CD4-positive, alpha-beta T cell treated with Interleukin-15 for 4 hours (primary cell): ENCODE data around the gene TNFRSF12A.
A peak's percentile ranks its signal among the peaks of the same experiment; 100 is the strongest.

Source experiments
- DNase-seq: peaks from one replicate; pipeline ENCODE4 v3.0.0-alpha.2; 2020; ENCODE audit warnings: low spot score

The TNFRSF12A gene

DNA sequence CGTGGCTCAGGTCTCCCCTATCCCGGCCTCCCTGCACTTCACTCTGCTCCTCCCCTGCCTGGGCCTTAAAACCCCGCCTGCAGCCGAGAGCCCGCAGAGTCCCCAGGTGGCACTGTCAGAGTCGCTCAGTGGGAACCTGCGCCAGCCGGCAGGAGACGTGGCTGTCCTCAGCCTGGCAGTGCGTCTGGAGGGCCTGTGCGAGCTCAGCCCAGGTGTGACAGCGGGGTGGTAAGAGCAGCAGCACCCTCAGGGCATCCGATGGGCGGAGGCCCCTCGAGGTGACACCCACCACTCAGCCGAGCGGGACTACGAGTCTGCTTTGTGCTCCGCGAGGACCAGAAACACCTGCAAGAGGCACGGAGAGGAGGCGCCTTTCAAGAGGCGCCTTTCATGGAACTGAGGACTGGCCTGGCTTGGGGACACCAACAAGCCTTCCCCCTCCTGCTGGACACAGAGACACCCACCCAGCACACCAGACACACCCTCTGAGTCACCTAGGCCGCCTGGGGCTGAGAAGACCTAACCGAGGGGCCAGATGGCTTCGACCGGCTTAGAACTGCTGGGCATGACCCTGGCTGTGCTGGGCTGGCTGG lies 7.2 kb upstream of the TNFRSF12A start, which contains the start of gene CLDN9:
TSS of gene CLDN9 (plus strand) at position 96 of the 593 bp plus-strand sequence. CDS start at position 536, 440 bp downstream.
- DNase-seq, result no peak

DNA sequence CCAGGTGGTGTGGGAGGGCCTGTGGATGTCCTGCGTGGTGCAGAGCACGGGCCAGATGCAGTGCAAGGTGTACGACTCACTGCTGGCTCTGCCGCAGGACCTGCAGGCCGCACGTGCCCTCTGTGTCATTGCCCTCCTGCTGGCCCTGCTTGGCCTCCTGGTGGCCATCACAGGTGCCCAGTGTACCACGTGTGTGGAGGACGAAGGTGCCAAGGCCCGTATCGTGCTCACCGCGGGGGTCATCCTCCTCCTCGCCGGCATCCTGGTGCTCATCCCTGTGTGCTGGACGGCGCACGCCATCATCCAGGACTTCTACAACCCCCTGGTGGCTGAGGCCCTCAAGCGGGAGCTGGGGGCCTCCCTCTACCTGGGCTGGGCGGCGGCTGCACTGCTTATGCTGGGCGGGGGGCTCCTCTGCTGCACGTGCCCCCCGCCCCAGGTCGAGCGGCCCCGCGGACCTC lies 6.6 kb upstream of the TNFRSF12A start:
- DNase-seq, result no peak

DNA sequence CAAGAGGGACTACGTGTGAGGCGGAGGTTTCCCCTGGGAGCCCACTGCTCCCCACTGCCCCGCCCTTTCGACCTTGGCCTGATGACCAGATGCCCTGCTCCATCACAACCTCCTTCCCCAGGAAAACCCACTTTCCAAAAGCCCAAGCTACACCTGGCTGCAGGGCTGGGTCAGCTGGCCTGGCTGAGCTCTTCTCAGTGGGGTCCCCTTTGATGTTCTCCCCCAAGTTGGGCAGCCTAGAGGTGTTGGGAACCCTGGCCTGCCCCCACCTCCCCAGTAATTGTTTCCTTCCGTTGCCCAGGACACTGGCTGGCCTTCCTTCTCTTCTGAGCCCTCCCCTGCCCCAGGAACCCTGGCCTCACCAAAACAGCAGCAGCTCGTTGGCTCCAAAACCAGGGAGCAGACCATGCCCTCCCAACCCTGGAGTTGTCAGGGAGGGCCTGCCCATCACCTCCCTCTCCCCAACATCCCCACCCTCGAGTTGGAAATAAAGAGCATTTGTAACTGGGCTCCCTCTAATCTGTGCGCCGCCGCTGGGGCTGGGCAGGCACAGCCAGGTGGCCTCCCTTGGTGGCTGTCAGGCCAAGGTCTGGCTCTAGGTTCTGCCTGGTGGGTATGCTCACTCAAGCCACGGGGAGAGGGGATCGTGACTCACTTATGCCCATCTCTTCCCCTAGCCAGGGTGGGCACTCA lies 6.0 kb upstream of the TNFRSF12A start:
- DNase-seq, result no peak

DNA sequence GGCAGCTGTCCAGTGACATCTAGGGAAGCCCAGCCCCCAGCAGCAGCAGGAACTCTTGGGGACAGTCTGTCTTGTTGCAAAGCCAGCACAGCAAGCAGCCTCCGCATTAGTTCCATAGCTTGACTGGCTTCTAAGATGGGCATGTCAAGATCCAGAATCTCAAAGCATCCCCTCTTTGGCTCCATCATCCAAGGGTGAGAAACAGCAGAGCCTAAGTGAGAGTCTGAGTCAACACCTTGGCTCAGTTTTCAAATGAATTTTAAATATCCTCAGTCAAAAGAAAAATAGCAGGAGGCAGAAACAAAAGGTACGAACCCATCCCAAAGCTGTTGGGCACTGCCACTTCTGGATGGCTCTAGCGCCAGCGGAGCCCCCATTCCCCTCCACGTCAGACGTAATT lies 5.2 kb upstream of the TNFRSF12A start:
- no peak for DNase-seq

DNA sequence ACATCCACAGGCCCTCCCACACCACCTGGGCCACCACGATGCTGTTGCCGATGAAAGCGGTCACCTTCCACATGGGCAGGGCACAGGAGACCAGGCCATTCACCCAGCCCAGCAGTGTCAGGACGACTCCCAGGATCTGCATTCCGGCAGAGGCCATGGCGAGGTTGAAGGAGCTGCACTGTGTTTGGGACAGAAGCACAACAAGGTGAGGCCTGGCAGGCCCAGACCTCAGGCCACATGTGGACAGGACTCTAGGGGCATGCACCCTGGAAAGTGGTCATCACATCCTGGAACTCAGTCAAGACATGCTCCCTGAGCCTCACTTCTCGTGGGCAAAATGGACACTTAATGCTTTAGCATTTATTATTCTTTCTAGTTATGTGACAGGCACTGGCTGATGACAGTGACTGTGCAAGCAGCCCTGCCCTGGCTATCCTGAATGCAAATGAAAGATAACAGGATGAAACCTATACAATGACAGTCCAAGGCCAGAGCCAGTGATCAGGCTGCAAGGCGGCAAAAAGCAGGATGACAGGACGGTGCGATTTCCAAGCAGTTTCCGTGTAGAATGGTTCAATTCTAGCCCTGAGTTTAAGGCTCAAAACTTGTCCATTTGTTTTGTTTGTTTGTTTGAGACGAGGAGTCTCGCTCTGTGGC lies 4.2 kb upstream of the TNFRSF12A start:
- DNase-seq, result no peak

DNA sequence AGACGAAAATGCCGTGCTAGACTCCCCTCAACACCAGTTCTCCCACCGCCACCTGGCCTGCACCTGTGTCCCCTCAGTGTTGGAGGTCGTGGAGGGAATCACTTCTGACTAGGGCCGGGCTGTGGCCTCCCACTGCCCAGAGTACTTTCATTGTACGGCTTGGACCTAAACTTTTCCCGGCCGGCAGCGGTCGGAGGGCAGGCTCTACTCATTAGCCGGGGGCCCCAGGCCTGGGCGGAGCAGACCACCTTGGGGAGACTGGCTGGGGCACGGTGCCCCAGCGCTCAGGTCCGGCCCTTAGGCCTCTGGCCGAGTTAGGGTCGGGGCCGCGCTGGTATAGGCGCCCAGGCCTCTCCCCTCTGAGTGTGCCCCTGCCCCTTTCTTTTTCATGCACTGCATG lies 2.8 kb upstream of the TNFRSF12A start:
- no peak for DNase-seq

DNA sequence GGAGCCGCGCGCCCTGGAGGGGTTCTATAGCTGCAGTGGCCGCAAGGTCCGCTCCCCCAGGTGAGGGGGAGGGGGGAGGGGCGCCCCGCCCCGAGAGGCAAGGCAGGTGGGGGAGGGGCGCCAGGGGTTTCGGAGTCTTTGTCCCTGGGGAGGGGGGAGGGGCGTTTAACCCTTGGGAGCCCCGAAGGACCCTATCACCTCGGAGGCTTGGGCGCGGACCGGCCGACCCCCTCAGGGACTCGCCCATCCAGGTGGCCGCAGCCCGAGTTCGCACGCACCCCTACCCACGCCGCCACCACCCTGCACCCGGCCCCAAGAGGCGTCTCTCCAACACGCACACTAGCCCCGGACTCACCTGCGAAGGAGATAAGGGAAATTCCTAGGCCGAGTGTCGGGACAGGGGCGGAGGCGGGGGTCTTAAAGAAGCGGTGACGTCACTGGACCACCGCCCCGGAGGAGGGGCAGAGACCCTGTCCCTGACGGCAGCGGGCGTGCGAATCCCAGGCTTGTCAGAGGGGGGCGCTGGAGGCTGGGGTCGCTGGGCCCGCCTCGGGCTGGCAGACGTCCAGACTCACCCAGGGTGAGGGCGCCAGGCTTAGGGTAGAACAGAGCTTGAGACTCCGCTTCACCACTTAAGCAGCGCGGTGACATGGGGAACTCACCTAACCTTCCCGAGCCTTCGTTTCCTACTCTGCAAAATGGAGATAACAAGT lies 2.2 kb upstream of the TNFRSF12A start, which contains the start of gene CLDN6:
TSS of gene CLDN6 (minus strand) at position 390 of the 713 bp plus-strand sequence. CDS start 2,162 bp downstream, outside the sequence.
- DNase-seq, result no peak

DNA sequence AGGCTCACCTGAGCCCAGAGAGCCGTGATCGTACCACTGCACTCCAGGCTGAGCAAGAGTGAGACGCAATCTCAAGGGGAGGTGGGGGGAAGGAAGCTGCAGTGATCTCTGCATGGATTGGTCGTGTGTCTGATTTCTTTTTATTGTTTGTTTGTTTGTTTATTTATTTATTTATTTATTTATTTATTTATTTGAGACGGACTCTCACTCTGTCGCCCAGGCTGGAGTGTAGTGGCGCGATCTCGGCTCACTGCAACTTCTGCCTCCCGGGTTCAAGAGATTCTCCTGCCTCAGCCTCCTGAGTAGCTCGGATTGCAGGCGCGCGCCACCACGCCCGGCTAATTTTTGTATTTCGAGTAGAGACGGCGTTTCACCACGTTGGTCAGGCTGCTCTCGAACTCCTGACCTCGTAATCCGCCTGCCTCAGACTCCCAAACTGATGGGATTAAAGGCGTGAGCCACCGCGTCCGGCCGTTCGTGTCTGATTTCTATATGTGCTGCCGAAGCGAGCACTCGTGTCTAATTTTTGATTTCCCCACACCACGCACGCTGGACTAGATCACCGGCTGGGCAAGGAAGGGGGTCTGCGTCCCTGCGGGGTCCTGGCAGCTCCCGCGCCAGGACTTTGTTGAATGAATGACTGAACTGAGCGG lies 448 bp upstream of the TNFRSF12A start:
- DNase-seq, result no peak

DNA sequence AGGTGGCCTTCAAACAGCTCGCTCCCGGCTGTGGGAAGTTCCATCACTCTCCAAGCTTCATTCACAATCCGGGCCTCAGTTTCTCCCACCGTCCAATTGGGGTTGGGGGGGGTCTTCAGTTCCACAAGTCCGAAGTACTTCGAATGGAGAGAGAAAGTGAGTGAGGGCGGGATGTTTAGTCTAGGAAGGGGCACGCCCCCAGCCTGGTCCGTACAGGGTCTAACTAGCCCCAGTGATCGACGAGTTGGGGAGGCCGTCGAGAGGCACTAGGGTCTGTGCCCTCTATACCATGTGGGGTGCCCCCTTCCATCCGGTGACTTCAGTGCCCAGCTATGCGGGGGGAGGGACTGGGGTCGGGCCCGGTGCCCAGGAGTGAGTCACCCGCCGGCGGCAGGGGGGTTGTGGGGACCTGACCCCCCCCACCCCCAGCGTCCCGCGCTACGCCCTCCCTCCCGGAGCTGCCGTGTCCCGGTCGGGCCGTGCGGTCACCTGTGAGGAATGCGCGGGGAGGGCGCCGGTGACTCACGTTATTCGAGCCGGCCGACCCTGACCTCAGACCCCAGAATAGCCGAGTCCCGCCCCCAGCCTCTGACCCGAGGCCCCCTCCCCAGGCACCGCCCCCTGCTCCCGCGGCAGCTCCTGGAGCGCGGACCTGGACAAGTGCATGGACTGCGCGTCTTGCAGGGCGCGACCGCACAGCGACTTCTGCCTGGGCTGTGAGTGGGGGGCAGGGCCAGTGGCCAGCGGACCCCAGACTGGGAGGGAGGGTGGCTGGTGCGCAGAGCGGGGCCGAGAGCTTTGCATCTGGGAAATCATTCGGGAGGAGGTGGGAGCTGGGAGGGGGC lies 658 bp downstream of the TNFRSF12A start:
- peak; percentile 78 for DNase-seq

DNA sequence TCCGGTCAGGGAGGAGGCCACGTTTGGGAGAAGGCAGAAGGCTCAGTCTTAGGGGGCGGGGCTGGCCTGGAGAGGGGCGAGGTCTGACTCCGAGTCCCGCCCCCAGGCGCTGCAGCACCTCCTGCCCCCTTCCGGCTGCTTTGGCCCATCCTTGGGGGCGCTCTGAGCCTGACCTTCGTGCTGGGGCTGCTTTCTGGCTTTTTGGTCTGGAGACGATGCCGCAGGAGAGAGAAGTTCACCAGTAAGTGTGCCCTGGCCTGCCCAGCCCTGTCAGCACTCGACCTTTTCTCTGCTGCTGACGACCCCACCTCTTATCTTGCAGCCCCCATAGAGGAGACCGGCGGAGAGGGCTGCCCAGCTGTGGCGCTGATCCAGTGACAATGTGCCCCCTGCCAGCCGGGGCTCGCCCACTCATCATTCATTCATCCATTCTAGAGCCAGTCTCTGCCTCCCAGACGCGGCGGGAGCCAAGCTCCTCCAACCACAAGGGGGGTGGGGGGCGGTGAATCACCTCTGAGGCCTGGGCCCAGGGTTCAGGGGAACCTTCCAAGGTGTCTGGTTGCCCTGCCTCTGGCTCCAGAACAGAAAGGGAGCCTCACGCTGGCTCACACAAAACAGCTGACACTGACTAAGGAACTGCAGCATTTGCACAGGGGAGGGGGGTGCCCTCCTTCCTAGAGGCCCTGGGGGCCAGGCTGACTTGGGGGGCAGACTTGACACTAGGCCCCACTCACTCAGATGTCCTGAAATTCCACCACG lies 1.5 kb downstream of the TNFRSF12A start:
- peak; percentile 84 for DNase-seq

DNA sequence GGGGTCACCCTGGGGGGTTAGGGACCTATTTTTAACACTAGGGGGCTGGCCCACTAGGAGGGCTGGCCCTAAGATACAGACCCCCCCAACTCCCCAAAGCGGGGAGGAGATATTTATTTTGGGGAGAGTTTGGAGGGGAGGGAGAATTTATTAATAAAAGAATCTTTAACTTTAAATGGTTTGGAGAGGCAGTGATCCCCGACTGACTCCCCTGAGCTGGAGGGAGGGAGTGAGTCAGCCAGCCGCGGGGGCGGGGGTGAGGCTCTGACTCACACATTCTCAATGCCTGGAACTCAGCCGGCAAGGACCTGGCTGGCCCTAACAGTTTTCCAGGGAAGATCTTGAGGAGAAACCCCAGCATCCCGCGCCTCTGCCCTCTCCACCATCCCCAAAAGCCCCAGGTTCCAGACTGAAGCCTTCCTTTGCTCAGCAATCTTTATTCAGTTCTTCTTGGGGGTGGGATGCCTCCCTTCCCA lies 2.1 kb downstream of the TNFRSF12A start:
- peak; percentile 86 for DNase-seq

DNA sequence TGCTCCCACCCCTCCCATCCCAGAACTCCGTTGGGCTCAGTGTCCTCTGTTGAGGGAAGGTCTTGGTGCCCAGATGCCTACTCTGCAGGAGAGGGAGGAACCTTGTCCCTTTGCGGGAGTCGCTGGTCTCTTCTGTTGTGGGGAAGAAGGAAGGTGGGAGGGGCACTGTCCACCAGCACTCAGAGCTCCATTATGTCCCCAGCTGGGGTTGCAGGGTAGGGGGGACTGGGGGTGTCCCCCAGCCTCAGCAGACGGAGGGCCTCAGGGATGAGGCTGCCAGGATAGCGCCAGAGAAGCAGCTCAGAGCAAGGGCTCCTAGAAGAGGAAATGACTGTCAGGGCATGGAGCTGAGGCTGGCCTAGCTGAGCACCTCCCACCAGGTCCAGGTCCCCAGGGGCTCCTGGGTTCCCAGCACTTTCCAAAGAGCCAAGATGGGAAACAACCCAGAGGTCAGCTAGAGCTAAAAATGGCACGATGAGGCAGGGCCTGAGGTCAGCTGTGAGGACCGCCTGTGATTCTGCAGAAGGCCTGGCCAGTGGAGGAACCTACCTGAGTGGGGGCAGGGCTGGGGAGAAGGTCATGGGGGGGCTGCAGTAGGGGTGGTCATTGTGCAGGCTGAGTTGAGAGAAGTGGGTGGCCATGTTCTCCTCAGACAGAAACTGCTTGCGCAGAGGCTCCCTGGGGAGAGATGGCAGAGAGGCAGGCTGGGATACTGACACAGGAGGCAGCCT lies 2.7 kb downstream of the TNFRSF12A start:
- DNase-seq, result no peak

DNA sequence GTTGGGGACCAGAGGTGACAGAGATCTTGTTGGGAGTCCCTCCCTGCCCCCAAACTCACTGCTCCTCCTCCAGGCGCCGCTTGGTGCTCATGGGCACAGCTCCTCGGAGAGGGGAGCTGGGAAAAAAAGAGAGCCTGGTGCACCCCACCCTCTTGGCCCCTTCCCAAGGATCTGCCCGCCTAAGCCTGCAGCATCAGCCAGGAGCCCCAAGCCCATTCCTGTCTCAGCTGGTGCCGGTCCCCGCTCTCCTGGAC lies 3.2 kb downstream of the TNFRSF12A start:
- no peak for DNase-seq

DNA sequence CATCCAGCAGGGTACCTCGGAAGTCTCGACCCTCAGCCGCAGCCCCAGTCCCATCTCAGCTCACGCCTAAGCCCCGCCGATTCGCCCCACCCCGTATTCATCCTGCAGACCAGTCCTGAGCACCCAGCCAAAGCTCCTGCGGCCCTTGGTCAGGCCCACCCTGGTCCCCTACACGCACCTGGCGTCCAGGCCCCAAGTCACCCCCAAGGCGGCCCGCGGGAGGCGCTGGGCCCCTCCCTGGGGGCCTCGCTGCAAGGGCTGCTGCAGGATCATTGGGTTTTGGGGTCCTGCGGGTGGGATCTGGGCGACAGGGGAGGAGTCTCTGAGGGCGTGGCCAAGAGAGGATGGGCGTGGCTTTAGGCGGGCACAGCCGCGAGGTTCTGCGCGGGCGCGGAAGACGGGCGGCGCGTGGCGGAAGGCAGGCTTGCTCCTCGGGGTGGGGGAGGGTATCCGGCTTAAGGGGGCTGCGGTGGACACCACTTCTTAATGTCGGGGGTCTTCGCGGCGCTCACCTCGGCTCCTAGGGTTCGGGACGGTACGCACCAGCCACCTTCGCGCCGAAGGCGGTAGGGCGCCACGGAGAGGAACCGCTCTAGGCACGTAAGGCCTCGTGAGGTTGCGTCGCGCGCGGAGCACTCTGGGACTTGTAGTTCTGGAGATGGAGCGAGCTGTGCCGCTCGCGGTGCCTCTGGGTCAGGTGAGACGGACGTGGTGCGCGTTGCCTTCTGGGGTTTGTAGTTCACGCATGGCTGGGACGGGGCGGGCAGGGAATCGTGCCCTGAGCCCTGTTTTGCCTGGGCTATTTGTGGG lies 3.7 kb downstream of the TNFRSF12A start, which contains the start of the genes HCFC1R1 and THOC6:
TSS of gene HCFC1R1 (minus strand) at position 274 of the 810 bp plus-strand sequence. CDS start at position 273, 1 bp downstream.
TSS of gene THOC6 (plus strand) at position 367 of the 810 bp plus-strand sequence. CDS start at position 659, 292 bp downstream.
- peak; percentile 95 for DNase-seq

DNA sequence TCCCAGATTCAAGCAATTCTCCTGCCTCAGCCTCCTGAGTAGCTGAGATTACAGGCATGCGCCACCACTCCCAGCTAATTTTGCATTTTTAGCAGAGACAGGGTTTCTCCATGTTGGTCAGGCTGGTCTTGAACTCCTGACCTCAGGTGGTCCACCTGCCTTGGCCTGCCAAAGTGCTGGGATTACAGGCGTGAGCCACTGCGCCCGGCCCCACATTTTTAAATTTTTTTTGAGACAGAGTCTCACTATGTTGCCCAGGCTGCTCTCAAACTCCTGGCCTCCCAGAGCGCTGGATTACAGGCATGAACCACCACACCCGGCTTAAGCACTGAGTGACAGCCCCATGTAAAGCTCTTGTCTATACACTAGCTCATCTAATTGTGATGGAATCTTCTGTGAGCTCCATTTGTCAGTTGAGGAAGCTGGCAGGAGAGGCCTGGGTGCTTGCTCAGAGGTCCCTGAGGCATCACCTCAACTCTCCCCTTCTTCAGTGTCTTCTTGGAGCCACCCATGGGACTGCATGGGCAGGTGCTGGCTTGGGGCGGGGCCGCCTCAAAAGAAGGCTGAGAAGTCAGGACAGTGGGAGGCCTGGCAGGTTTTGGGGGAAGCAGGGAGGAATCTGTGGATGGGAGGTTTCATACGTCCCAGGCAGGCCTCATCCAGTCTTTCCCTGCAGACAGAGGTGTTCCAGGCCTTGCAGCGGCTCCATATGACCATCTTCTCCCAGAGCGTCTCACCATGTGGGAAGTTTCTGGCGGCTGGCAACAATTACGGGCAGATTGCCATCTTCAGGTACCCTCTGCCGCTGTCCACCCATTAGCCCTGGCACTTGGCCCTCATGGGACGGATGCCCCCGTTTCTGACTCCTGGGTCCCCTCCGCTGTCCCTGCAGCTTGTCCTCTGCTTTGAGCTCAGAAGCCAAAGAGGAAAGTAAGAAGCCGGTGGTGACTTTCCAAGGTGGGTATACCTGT lies 5.1 kb downstream of the TNFRSF12A start:
- no peak for DNase-seq

DNA sequence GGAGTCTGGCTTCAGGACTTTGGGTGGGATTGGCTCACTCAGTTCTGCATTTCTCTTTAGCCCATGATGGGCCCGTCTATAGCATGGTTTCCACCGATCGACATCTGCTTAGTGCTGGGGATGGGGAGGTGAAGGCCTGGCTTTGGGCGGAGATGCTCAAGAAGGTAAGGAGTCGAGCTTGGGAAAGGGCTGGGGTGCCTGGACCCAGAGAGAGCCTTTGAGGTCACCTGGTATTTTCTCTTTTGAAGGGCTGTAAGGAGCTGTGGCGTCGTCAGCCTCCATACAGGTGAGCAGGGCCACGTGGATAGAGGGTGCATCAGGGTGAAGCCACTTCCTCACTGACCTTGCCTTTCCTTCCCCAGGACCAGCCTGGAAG lies 5.8 kb downstream of the TNFRSF12A start:
- no peak for DNase-seq
